RCC 7860 (cell line): Measurements from ENCODE around the gene RHEB.

Source experiments
- DNase-seq: peaks from one replicate; pipeline ENCODE4 v3.0.0-alpha.2; 2015; ENCODE audit warnings: low spot score
- FAIRE-seq: peaks from 2 replicates; lab custom pipeline; 2012; peaks lifted over from hg19 to GRCh38; lab: Jason Lieb, UNC

The RHEB gene

DNA sequence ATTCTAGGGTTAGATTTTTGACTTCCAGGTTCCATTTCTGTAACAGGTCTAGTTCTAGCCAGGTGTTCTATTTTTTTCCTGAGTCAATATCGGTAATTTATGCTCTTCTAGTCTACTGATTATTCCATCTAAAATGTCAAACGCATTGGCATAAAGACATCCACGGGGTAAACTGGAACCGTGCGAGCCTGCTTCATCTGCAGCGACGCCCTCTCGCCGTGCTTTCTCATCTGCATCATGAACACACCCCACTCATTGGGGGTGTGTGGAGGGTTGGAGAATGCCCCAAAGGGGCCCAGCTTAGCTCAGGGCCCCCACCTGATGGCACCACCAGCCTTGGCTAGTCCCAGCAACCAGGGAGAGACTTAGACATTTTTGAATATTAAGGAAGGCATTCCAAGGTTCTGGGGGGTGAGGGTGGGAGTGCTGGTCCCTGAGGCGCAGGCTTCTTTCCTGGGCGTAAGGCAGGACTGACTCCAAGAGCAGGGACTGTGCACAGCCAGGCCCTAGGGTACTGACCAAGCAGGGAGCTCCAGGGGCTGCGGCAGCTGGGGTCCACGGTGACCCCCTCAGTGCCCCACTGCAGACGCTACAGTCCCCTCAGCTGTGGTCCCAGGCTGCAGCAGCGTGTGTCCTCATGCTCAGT, 66.9 kb downstream of the RHEB start:
- FAIRE-seq (no peak), DNase-seq (no peak)

DNA sequence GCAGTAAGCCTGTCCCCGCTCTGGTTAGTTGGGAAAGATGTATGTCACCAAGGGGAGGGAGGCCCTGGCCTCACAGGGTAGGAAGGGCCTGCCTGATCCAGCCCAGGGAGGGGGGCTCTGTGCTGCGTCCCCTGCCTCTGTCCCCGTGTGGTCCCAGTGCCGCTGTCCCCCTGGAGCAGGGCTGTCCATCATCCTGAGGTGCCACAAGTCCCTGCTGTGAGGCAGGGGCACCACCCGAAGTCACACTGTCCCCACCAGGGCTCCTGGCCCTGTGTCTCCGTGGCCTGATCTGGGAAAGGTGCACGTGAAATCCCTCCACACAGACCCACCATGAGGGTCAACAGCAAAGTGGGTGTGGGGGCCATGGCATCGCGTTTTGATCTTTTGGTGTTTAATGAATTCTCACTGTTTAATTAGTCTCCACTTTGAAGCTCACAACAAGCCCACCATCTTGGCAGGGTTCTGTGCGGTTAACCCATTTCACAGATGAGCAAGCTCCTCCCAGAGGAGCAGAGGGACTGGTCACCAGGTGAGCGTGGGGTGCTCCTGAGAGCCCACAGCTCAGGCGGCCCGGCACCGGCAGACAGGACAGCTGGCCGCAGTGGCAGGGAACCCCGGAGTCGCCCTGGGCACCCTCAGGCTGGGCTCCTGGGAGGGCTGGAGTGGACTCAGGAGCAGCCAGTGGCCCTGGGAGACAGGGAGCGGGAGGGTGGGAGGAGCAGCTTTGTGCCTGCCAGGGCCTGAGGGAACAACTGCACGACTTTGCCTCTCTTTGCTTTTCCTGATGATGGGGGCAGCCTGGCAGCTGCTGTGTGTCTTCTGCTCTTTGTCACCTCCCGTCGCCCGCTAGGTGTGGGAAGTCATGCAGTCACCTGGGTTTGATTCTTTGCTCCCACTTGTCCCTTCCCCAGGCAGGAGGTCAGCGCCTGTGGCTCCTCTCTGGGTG, 67.8 kb downstream of the RHEB start:
- FAIRE-seq, result no peak
- DNase-seq, result no peak

DNA sequence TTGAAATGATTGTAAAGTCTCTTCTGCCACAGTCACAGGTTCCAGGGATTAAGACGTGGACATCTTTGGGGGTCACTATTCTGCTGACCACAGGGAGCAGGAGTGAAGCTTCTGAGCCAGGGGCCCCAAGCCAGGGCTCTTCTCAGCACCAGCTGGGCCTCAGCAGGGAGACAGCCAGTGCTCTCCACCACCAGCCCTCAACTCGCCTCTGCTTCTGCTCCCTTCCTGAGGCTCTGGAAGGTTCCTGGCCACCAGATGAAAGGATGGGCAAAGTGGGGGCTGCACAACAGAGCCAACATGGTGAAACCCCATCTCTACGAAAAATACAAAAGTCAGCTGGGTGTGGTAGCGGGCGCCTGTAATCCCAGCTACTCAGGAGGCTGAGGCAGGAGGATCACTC, 68.5 kb downstream of the RHEB start:
- DNase-seq, result no peak
- FAIRE-seq, result no peak

DNA sequence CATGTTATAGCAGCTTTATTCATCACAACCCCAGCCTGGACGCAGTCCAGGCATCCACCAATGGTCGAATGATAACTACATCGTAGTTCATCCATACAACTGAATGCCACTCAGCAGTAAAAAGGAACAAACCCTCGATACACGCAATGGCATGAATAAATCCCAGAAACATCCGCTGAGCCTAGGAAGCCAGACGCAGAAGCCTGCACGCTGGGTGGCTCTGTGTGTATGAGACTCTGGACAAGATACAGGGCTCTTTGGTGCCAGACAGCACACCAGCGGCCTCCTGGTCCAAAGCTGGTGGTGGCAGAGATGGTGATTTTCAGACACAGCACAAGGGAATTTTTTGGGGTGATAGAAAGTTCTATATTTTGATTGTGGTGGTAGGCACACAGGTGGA, 69.7 kb downstream of the RHEB start:
- no peak for FAIRE-seq
- no peak for DNase-seq

DNA sequence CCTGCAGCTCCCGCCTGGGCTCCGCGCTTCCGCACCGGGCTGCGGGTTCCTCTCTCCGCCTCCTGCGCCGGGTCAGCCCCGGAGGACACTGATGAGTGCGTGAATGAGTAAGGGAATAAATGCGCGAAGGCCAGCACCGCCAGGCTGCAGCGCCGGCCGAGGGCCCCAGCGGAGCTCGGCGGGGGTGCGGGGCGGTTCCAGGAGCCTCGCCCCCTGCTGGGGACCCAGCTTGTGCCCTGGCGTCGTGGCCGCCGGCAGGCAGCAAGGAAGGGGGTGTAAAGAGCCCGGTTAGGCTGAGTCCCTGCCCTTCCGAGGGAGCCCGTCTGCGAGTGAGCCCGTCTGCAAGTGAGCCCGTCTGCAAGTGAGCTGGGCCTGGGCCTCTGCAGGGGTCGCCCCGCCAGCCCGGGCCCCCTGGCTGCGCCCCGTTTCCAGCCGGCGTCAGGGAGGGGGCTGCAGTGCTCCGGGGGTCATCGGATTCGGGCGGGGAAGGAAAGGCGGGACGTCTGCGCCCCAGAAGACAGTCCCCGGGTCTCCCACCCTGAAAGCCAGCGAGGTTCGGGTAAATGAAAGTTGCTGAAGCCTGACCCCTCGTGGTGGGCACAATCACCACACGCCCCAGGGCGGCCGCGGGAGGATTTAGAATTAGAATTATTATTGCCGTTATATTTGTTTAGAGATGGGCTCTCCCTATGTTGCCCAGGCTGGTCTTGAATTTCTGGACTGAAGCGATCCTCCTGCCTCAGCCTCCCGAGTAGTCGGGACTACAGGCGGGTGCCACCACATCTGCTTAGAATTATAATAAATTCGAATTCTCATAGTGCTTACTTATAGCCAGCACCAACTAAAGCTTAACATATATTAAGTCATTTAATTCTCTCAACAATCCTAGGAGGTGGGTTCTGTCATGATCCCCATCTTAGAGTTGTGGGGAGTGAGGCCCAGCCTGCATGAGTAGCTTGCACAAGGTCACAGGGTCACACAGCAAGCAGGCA, 71.1 kb downstream of the RHEB start:
- FAIRE-seq (no peak), DNase-seq (no peak)

DNA sequence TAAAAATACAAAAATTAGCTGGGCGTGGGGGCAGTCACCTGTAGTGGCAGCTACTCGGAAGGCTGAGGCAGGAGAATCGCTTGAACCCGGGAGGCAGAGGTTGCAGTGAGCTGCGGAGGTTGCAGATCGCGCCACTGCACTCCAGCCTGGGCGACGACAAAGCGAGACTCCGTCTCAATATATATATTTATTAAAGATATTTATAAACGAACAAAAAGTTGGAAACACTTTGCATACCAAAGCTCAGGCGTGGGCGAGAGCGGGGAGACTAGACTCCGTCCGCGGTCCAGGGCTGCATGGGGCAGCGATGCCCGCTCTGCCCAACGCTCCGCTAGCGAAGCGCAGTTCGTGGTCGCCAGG, 71.8 kb downstream of the RHEB start:
- no peak for FAIRE-seq
- DNase-seq, result no peak

DNA sequence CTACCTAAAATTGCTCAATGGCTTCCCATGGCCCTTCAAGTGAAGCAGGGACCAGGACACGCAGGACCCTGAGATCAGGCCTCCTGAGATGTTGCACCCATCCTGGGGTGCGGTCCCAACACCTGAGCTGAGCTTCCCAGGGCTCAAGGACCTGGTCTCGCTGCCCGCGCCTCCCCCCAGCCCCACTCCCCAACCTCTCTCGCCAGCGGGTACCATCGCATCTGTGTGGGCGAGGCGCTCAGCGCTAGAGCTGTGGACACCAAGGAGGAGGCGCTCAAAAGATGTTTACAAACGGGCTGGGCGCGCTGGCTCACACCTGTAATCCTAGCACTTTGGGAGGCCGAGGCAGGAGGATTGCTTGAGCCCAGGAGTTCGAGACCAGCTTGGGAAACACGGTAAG, 72.4 kb downstream of the RHEB start:
- FAIRE-seq (no peak), DNase-seq (no peak)

DNA sequence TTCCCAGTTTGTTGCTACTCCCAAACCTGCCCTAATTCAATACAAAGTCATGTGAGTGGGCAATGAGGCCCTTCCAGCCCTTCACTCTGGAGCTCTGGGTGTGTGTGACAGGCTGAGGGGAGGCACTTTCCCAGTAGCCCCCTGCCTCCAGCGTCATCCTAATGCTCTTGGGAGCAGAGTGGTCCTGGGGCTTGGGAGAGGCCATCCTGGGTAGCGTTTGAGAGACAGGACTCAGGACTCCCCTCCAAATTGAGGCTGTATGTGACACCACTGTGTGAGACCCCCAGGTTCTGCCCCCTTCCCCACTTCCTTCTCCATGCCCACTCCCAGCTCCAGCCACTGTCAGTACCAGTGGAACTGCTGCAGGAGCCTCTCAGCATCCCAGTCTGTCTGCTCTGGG, 73.3 kb downstream of the RHEB start:
- DNase-seq (no peak), FAIRE-seq (no peak)

DNA sequence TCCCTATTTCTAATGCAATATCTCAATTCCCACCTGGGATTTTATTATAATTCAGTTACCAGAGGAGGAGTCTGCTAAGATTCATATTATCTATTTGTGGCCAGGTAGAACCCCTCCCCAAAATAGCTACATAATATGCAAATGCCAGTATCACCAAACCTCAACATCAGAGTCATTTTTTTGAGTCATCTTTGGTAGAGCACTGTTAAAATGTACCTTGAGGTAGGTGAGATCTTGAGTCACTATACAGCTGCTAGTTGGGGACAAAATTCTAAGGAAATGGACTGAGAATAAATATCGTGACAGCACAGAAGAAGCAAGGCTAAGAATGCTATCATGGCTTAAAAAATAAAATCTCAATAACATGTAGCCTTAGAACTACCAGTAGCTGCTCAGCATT, 75.1 kb downstream of the RHEB start:
- DNase-seq (no peak), FAIRE-seq (no peak)

DNA sequence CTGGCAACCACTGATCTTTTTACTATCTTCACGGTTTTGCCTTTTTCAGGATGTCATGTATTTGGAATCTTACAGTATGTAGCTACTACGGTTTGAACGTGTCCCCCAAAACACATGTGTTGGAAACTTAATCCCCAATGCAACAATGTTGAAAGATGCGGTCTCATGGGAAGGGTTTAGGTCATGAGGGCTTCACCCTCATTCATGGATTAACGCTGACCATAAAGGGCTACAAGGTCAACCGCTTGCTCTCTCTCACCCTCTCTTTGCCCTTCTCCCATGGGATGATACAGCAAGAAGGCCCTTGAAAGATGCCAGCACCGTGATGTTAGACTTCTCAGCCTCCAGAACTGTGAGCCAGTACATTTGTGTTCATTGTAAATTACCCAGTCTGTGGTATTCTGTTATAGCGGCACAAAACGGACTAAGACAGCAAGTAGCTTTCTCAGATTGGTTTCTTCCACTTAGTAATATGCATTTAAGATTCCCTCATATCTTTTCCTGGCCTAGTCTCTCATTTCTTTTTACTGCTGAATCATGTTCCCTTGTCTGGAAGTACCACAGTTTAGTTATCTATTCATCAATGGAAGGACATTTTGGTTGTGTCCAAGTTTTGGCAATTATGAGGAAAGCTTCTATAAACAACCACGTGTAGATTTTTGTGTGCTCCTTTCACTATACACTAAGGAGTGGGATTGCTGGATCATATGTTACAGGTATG, 76.8 kb downstream of the RHEB start:
- no peak for FAIRE-seq
- no peak for DNase-seq

DNA sequence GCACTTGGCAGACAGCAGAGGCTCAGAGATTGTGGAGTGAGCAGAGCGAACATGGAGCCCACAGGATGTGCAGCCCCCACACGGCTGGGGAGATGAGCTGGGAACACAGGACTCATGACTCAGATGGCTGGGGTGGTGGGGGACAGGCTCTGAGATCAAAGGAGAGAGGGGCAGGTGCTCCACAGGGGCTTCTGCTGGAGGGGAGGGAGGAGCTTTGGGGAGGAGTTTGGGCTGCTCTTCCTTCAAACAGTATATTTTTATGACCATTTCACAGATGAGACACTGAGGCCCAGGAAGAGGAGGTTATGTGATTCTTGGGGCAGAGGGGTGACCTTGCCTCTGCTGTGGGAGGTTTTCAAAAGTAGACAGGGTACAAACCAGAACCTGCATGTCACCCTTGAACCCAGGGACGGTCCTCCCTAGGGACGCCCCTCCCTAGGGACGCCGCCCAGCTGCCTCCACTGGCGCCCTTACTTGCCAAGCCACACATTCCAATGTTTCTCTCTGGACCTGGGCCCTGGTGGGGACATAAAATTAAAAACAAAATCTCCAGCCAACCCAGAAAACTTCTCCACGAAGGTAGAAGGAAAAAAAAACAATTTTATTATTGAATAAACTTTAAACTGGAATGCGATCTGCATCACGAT, 78.8 kb downstream of the RHEB start:
- FAIRE-seq, result no peak
- no peak for DNase-seq

DNA sequence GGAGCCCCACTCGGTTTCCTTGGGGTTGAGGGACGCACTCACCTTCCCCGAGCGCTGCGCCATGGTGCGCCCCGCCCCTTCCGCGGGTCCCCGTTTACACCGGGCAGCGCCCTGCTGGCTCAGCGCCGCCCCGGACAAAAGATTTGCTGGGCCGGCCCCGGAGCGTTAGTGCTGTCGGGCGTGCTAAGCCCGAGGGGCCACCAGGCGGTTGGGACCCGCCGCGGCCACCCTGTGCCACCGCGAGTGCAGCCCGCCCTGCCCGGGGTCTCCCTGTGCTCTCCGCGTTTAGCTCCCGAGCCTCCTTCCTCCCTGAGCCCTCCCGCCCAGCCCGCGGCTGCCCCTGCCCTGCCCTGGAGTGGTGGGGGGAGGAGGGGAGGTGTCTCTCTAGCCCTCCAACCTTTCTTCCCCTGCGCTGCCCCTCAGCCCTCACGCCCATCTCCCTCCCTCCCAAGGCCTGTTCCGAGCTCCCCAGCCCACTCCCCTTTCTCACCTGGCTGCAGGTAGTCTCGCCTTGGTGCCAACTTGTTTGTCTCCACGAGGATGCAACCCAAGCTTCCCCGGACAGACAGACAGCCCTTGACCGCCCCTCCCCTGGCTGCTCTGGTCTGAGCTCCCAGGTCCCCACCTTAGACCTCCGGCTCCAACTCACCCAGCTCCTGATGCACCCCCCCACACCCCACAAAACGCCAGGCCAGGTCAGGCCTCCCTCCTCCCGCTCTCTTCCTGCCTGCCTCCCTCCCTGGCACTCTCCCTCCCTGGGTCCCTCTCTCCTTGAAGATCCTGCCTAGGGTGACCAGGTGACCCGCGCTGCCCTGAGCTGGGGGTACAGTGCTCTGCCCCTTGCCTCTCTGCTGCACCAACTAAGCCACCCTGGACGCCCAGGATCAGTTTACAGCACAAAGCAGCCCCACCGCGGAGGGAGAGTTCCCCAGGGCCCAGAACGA, 79.6 kb downstream of the RHEB start, which contains the start of gene CRYGN:
CRYGN (minus strand) TSS at position 287 of the 944 bp plus-strand sequence; CDS start at position 63, 224 bp downstream.
- no peak for DNase-seq
- FAIRE-seq, result no peak

DNA sequence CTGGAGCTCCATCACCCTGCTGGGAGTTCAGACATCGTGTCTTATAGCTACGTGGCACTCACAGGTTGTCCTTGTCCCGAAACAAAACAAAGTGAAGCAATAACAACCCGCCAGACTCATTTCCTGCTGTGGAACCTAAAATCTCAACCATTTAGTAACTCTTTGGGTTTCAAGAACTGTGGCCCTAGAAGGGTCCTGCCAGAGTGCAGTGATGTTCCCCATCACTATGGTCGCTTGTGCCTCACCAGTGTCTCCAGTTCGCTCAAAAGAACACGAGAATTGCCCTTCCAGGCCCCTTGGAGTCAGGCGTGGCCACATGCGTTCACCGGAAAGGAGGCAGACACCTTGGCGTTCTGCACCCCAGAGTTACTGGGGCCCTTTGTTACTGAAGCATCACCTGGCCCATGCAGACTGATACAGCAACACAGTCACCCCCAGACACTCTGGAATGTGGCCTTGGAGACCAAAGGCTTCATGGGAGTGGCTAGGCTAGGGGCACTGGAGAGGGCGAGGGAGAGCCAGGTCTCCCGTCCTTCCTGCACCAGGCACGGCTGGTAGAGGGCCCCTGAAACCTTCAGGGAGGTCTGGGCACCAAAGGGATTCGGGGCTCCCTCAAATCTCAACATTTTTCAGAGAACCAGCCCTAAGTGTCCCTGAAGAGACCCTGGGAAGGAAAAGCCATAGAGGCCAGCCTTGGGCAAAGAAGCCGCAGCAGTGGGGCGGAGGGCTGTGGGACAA, 80.7 kb downstream of the RHEB start:
- DNase-seq, result no peak
- FAIRE-seq, result no peak

DNA sequence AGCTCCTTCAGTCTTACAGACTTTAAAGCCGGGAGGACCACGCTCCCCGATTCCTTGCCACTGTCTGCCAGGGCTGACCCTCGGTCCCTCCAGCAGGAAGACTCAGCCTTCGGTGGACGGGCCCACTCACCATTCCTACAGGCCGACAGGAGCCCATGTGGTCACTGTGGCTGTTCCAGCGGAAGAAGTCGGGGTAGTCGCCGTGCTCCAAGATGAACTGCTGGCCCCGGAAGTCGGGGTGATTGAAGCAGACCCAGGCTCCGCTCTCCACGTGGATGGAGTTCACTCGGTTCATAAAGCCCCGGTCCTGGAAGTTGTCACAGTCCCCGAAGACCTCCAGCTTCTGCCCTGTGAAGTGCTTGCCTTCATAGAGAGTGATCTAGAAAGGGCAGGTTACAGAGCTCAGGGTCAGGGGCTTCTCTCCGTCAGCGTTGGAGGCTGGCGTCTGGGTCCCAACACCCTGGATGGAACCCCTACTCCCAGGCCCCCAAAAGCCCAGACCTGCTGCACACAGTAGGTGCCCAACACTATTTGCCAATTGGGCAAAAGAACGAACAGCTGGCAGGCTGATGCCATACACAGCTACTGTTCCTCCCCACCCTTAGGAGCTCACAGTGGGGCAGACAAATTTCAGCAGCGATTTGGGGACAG, 81.7 kb downstream of the RHEB start:
- no peak for DNase-seq
- no peak for FAIRE-seq

DNA sequence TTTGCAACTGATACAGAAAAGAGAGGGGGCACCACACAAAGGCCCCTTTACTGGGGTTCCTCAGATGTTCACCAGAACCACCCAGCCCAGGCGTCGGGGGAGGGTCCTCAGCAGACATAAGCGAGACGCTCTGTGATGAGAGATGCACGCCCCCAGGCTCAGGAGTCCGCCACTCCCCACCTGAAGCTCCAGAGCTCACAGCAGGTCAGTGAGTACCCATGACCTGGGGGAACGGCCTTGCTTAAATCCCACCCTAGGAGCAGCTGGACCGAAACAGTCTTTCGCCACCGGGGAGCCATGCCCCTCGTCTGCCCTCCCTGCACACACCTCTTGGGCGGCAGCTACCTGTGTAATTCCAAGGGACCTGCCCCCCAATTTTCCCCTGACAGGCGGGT, 82.5 kb downstream of the RHEB start:
- DNase-seq, result no peak
- FAIRE-seq, result no peak

DNA sequence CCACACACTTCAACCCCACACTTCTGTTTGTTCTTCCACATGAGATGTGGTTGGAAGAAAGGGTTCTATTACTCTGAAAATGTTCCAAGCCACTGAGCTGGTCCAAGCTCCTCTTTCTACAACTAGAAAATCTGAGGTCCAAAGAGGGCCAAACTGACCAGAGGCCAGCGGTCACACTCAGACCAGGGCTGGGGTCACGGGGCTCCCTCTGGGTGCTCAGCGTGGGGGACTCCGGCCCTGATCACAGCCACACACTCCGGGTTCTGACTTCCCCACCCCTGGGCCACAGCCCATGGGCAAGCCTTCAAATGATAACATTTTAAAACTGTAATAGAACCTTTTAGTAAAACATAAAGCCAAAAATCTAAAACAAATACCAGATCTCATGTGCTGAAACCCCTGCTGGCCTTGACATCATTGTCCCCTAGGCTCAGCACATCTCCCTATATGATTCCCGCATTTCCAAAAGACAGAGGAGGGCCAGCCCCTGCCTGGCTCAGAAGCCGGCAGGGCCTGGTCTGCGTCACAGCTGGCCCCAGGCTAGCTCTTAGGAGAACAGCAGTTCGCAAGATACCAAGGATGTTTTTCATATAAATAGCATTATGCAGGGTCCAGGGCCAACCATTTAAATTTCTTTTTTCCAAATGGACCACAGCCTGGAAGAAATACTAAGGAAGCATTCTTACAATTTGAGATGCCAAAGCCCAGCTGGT, 83.1 kb downstream of the RHEB start:
- DNase-seq, result no peak
- FAIRE-seq, result no peak

DNA sequence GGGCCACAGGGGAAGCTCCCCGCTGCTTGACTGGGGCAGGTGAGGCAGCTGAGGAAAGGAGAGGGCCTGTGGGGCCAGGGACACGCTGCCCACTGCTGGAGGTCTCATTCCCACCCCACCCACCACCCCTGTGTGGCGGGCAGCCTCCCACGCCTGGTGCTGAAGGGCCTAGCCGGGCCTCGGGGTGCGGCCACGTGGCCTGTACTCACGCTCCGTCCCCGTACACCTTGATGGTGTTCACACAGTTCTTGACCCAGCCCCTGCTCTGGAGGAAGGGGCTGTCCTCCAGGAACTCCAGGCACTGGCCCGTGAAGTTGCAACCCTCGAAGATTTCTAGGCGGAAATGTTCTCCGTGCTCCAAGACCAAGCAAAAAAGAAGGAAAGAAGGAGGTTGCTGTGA, 83.7 kb downstream of the RHEB start:
- no peak for DNase-seq
- FAIRE-seq, result no peak
